CD14-positive monocyte (primary cell): Measurements from ENCODE around the gene GMPR. TPM values are rescaled to one million over a fixed set of nuclear protein-coding genes. Genes with fewer than 3 reads are reported as not detected.

Experiments
- DNase-seq, 3 donors: peaks; one replicate each; pipeline ENCODE4 v3.0.0-alpha.2; 2011 to 2022
- H2AFZ ChIP-seq: 2 replicates; pipeline ENCODE4 v1.6.0; 2012; ENCODE audit warnings: mild to moderate bottlenecking, low read depth, low read length, inconsistent platforms; ENCODE audit not compliant: insufficient read depth, poor library complexity, severe bottlenecking
- H3K27ac ChIP-seq, 2 donors: 1 replicate in 1 of 2; 2 replicates in 1 of 2; pipeline ENCODE4 v1.5.1; 2012 to 2013; ENCODE audit warnings: low read length in 2 of 2, control low read depth in 1 of 2, inconsistent platforms in 1 of 2, low read depth in 1 of 2, mild to moderate bottlenecking in 1 of 2
- H3K27me3 ChIP-seq, 2 donors: one replicate each; pipeline versions ENCODE4 v1.6.0 to v1.6.1; 2011 to 2013; ENCODE audit warnings: low read length in 2 of 2; ENCODE audit not compliant: control insufficient read depth in 2 of 2, insufficient read depth in 2 of 2
- H3K36me3 ChIP-seq, 2 donors: replicated peaks in 1 of 2; 1 replicate in 1 of 2; 2 replicates in 1 of 2; pipeline versions ENCODE4 v1.5.1 to v1.6.1; 2012 to 2013; ENCODE audit warnings: low read length in 2 of 2, control low read depth in 1 of 2, inconsistent platforms in 1 of 2, mild to moderate bottlenecking in 1 of 2; ENCODE audit not compliant: insufficient read depth in 2 of 2, control insufficient read depth in 1 of 2
- H3K4me1 ChIP-seq, 2 donors: 1 replicate in 1 of 2; 2 replicates in 1 of 2; pipeline versions ENCODE4 v1.5.1 to v1.6.1; 2012 to 2013; ENCODE audit warnings: low read length in 2 of 2, control low read depth in 1 of 2, inconsistent platforms in 1 of 2, mild to moderate bottlenecking in 1 of 2, moderate library complexity in 1 of 2; ENCODE audit not compliant: insufficient read depth in 2 of 2, control insufficient read depth in 1 of 2
- H3K4me2 ChIP-seq: replicated peaks from 2 replicates; pipeline ENCODE3; 2012; ENCODE audit warnings: low read length, moderate library complexity, mild to moderate bottlenecking; ENCODE audit not compliant: poor library complexity, severe bottlenecking; ENCODE audit errors: extremely low read depth
- H3K4me3 ChIP-seq, 3 experiments: fragments of 200-600 bp in 1 of 3; sonication (generic) in 1 of 3; replicated peaks in 1 of 3; 1 replicate in 2 of 3; 2 replicates in 1 of 3; pipeline ENCODE4 v1.5.1; 2011 to 2013; ENCODE audit warnings: low read length in 3 of 3, mild to moderate bottlenecking in 3 of 3, control low read depth in 2 of 3, low read depth in 2 of 3, inconsistent platforms in 1 of 3, moderate library complexity in 1 of 3
- H3K79me2 ChIP-seq: 2 replicates; pipeline ENCODE4 v1.6.0; 2012; ENCODE audit warnings: mild to moderate bottlenecking, control low read depth, inconsistent platforms, low read length, moderate library complexity; ENCODE audit not compliant: insufficient read depth
- H3K9ac ChIP-seq: 2 replicates; pipeline ENCODE4 v1.6.0; 2017; ENCODE audit warnings: low read length, mild to moderate bottlenecking; ENCODE audit not compliant: insufficient read depth, poor library complexity, severe bottlenecking
- H3K9me3 ChIP-seq, 2 donors: replicated peaks in 1 of 2; 1 replicate in 1 of 2; 2 replicates in 1 of 2; pipeline versions ENCODE4 v1.5.1 to v1.6.1; 2012 to 2013; ENCODE audit warnings: low read length in 2 of 2, control low read depth in 1 of 2; ENCODE audit not compliant: control insufficient read depth in 1 of 2, insufficient read depth in 1 of 2
- H4K20me1 ChIP-seq: 2 replicates; pipeline ENCODE4 v1.6.0; 2012; ENCODE audit warnings: mild to moderate bottlenecking, low read length, control low read depth, moderate library complexity; ENCODE audit not compliant: insufficient read depth
- H3K27ac Mint-ChIP-seq, 7 donors: one replicate each; pipeline ENCODE4 v1.8.0; 2020; ENCODE audit warnings: mild to moderate bottlenecking in 7 of 7, mixed read lengths in 7 of 7, moderate library complexity in 6 of 7, inconsistent platforms in 2 of 7
- H3K27me3 Mint-ChIP-seq, 3 donors: one replicate each; pipeline ENCODE4 v1.8.0; 2021 to 2022; ENCODE audit warnings: low read depth in 3 of 3, mild to moderate bottlenecking in 3 of 3, mixed read lengths in 3 of 3, moderate library complexity in 3 of 3, inconsistent platforms in 1 of 3
- H3K36me3 Mint-ChIP-seq, 2 donors: one replicate each; pipeline ENCODE4 v1.8.0; 2020; ENCODE audit warnings: mixed read lengths in 2 of 2, inconsistent platforms in 1 of 2, mild to moderate bottlenecking in 1 of 2
- H3K4me1 Mint-ChIP-seq: one replicate; pipeline ENCODE4 v1.8.0; 2020; ENCODE audit warnings: mild to moderate bottlenecking, mixed read lengths
- H3K4me3 Mint-ChIP-seq, 2 donors: one replicate each; pipeline ENCODE4 v1.8.0; 2020; ENCODE audit warnings: mild to moderate bottlenecking in 2 of 2, mixed read lengths in 2 of 2, moderate library complexity in 1 of 2
- H3K9me3 Mint-ChIP-seq, 7 donors: one replicate each; pipeline ENCODE4 v1.8.0; 2020 to 2022; ENCODE audit warnings: mixed read lengths in 7 of 7, mild to moderate bottlenecking in 6 of 7, moderate library complexity in 6 of 7, inconsistent platforms in 2 of 7
- CTCF ChIP-seq: fragments of 200-600 bp; IDR thresholded peaks from one replicate; pipeline ENCODE4 v1.8.0; 2022; ENCODE audit warnings: antibody characterized with exemption, mild to moderate bottlenecking
- WGBS: methylation state at CpG from one replicate; pipeline ENCODE4 v1.1.5; 2013; ENCODE audit warnings: missing lambda C conversion rate; ENCODE audit not compliant: insufficient coverage; 5-methylcytosine and 5-hydroxymethylcytosine counted together
- intact Hi-C, 2 donors: fragments of 100-400 bp; cut with micrococcal nuclease; formaldehyde crosslinking; loops; one replicate each; pipeline versions ENCODE4 v1.15.0 to v1.15.1; 2023
- polyA plus RNA-seq, 3 donors: library from polyadenylated mRNA; depleted of rRNA in 1 of 3; unstranded in 2 of 3; stranded (reverse) in 1 of 3; fragments of 300-500 nt in 2 of 3; fragments of >200 nt in 1 of 3; fragmentation: Illumina TruSeq in 2 of 3; gene quantifications; 1 replicate in 2 of 3; 2 replicates in 1 of 3; pipeline ENCODE4 v1.2.3, GENCODE V29; 2012 to 2021

The GMPR gene
- polyA plus RNA-seq, 3 donors: 1.9 to 3.8 (median 3.2) TPM

- Histone ChIP-seq H4K20me1 (no peaks in the 10 kb centered on the region), H3K9me3 (no peaks in the 10 kb centered on the region), H2AFZ (no peak overlapping the region), H3K4me2 (no peak overlapping the region), H3K27ac (no peak overlapping the region), H3K4me1 (no peaks in the 10 kb centered on the region), H3K36me3 (no peaks in the 10 kb centered on the region), H3K27me3 (no peaks in the 10 kb centered on the region), H3K79me2 (no peaks in the 10 kb centered on the region), H3K4me3 (no peak overlapping the region), H3K9ac (no peak overlapping the region)
- H3K27ac Mint-ChIP-seq: no peak overlapping the region
- H3K4me3 Mint-ChIP-seq: no peak overlapping the region
- peaks cover 2 to 3% (median 3%) of the 10 kb centered on the region in 3 donors for H3K27me3 Mint-ChIP-seq
- no peaks in the 10 kb centered on the region for H3K9me3 Mint-ChIP-seq
- intact Hi-C loops: no loop called here
- WGBS: 88% methylated on average over 1 of the region's 2 CpGs
- no peak for TF ChIP-seq CTCF
- no peak for DNase-seq
- H3K4me1 Mint-ChIP-seq: no peaks in the 10 kb centered on the region
- no peaks in the 10 kb centered on the region for H3K36me3 Mint-ChIP-seq
Observed at GRCh38 chr6:16251706-16252105, 13.3 kb downstream of the GMPR start.

GRCh38 chr6:16252686-16253299 lies 14.4 kb downstream of the GMPR start:
- no peaks in the 10 kb centered on the region for H3K9me3 ChIP-seq
- H2AFZ ChIP-seq: no peak overlapping the region
- Mint-ChIP-seq H3K4me1 (no peaks in the 10 kb centered on the region), H3K27ac (no peak overlapping the region), H3K36me3 (no peaks in the 10 kb centered on the region), H3K9me3 (no peaks in the 10 kb centered on the region), H3K27me3 (peaks cover 2 to 4% (median 3%) of the 10 kb centered on the region in 3 donors), H3K4me3 (no peak overlapping the region)
- H3K9ac ChIP-seq: no peak overlapping the region
- no peak overlapping the region for H3K27ac ChIP-seq
- WGBS: no CpG with 5 or more reads among the region's 2 CpGs
- no peaks in the 10 kb centered on the region for H3K36me3 ChIP-seq
- H3K4me2 ChIP-seq: no peak overlapping the region
- H3K79me2 ChIP-seq: no peaks in the 10 kb centered on the region
- DNase-seq: no peak
- TF ChIP-seq CTCF: no peak
- no peaks in the 10 kb centered on the region for H3K27me3 ChIP-seq
- no peaks in the 10 kb centered on the region for H3K4me1 ChIP-seq
- no peak overlapping the region for H3K4me3 ChIP-seq
- no peaks in the 10 kb centered on the region for H4K20me1 ChIP-seq
- intact Hi-C loops: no loop called here
